ENCODE measurements around the gene BMP6. TPM values are rescaled to one million over a fixed set of nuclear protein-coding genes. Genes with fewer than 3 reads are reported as not detected.

Gene BMP6
- total RNA-seq, 3 donors from 2014 or later, result 3.5 to 11.1 (median 6.2) TPM

GRCh38 chr6:7747016-7747415 lies 21.1 kb downstream of the BMP6 start:
- TF ChIP-seq CTCF (IDR thresholded peaks at IDR 0.05) (no peak), POLR2AphosphoS5 (IDR thresholded peaks at IDR 0.05) (no peak), POLR2A (IDR thresholded peaks at IDR 0.05) (no peak)
- intact Hi-C loops (cut with DNase I; ENCODE audit: low total_unique reads), result no loop called here

GRCh38 chr6:7747433-7747832 lies 21.5 kb downstream of the BMP6 start:
- no peak for DNase-seq (ENCODE audit: low spot score in 2 of 2)
- H3K9me3 ChIP-seq, result no peaks in the 10 kb centered on the region
- H3K36me3 ChIP-seq, result no peaks in the 10 kb centered on the region
- no peaks in the 10 kb centered on the region for H3K4me1 ChIP-seq
- no peaks in the 10 kb centered on the region for H3K27me3 ChIP-seq
- H3K4me3 ChIP-seq, result no peak overlapping the region
- no peak for TF ChIP-seq POLR2A (IDR thresholded peaks at IDR 0.05)
- no peak for TF ChIP-seq POLR2AphosphoS5 (IDR thresholded peaks at IDR 0.05)
- no peak for TF ChIP-seq CTCF (IDR thresholded peaks at IDR 0.05)
- intact Hi-C loops (cut with DNase I; ENCODE audit: low total_unique reads), result no loop called here
- H3K27ac ChIP-seq, result no peak overlapping the region

More at GRCh38 chr6:7747016-7747415, 21.1 kb downstream of the BMP6 start:
- Histone ChIP-seq H3K27me3 (no peaks in the 10 kb centered on the region), H3K27ac (no peak overlapping the region), H3K4me1 (no peaks in the 10 kb centered on the region), H3K36me3 (no peaks in the 10 kb centered on the region), H3K4me3 (no peak overlapping the region), H3K9me3 (no peaks in the 10 kb centered on the region)
- DNase-seq (ENCODE audit: low spot score in 2 of 2), result no peak

DNA sequence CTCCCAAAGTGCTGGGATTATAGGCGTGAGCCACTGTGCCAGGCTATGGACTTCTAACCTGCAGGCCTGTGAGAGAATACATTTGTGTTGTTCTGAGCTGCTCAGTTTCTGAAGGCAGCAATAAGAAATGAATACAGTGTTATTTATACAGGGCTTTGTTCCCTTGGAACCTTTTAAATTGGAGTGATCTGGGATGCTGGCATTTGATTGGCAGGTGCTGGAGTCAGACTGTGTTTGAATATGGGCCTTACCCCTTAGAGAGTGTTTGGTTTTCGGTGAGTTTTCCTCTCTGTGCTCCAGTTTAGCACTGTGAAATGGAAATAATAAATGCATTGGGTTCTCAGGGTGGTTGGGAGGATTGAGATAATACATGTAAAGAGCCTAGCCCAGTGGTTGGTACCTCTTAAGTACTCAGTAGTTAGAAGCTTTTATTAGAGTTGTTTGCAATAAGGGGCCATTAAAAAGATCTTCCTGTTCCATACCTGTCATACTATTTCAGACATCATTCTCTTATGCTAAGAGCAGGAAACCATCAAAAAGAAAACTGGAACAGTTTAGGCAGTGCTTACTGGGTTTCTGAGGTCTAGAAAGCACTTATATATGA lies 22.1 kb downstream of the BMP6 start:
- H3K27ac ChIP-seq, result no peak overlapping the region

GRCh38 chr6:7749478-7749877 lies 23.6 kb downstream of the BMP6 start:
- H3K36me3 ChIP-seq, result no peaks in the 10 kb centered on the region
- no peaks in the 10 kb centered on the region for H3K27me3 ChIP-seq
- H3K9me3 ChIP-seq, result no peaks in the 10 kb centered on the region
- H3K4me3 ChIP-seq, result no peak overlapping the region
- DNase-seq (ENCODE audit: low spot score in 2 of 2), result no peak
- intact Hi-C loops (cut with DNase I; ENCODE audit: low total_unique reads), result no loop called here
- TF ChIP-seq POLR2A (IDR thresholded peaks at IDR 0.05) (no peak), CTCF (IDR thresholded peaks at IDR 0.05) (no peak), POLR2AphosphoS5 (IDR thresholded peaks at IDR 0.05) (no peak)
- H3K4me1 ChIP-seq, result no peaks in the 10 kb centered on the region
- no peak overlapping the region for H3K27ac ChIP-seq

More for the DNA sequence above, 22.1 kb downstream of the BMP6 start:
- no peak for DNase-seq (ENCODE audit: low spot score in 2 of 2)
- Histone ChIP-seq H3K9me3 (no peaks in the 10 kb centered on the region), H3K36me3 (no peaks in the 10 kb centered on the region), H3K4me3 (no peak overlapping the region), H3K4me1 (no peaks in the 10 kb centered on the region), H3K27me3 (no peaks in the 10 kb centered on the region)
- intact Hi-C loops (cut with DNase I; ENCODE audit: low total_unique reads), result no loop called here
- TF ChIP-seq POLR2AphosphoS5 (IDR thresholded peaks at IDR 0.05) (no peak), POLR2A (IDR thresholded peaks at IDR 0.05) (no peak), CTCF (IDR thresholded peaks at IDR 0.05) (no peak)

- no peaks in the 10 kb centered on the region for H3K9me3 ChIP-seq
- H3K36me3 ChIP-seq, result no peaks in the 10 kb centered on the region
- DNase-seq (ENCODE audit: low spot score in 2 of 2), result no peak
- H3K4me1 ChIP-seq, result no peaks in the 10 kb centered on the region
- TF ChIP-seq CTCF (IDR thresholded peaks at IDR 0.05) (no peak), POLR2A (IDR thresholded peaks at IDR 0.05) (no peak), POLR2AphosphoS5 (IDR thresholded peaks at IDR 0.05) (no peak)
- H3K27me3 ChIP-seq, result no peaks in the 10 kb centered on the region
- H3K27ac ChIP-seq, result no peak overlapping the region
- no peak overlapping the region for H3K4me3 ChIP-seq
- intact Hi-C loops (cut with DNase I; ENCODE audit: low total_unique reads), result loop anchor here (5.0 kb wide), 1 partner anchor 72 kb away; no protein-coding TSS in a partner anchor
These were observed 24.3 kb downstream of the BMP6 start for GRCh38 chr6:7750197-7750596.

Data from breast epithelium (tissue), 4 donors.